ENCODE measurements around the gene SNED1.

SNED1 gene

DNA sequence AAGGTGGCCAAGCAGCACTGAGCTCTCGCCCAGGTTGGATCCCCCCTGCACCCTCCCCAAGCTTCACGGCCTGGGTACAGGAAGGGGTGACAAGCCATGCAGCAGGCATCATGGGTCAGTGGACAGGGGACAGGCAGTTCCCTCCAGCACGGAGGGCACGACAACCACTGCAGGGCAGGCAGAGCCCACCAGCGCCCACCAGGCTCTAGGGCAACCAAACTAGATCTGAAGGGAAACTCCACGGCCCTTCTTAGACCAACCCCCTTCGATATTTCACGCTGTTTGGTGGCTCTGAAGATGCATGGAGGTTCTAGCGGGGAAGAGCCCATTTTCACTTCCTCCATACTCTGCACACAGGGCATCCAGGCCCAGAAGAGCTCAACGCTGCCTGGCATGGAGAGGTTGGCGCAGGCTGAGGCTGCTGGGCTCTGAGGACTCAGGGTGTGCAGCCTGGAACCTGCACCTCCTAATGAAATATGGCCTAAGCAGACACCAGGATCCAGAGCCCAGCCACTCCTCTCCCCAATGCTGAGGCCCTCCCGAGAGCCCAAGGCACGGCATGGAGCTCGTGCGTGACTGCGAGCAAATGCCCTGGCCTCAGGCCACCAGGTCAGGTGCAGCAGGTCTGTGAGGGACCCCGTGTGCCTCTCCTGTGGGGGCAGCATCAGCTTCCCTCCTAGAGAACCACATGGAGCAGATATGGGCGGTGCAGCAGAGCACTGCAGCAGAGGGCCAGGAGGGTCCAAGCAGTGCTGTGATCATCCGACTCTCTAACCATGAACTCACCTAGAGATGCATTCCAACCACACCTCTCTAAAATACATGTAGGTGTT is 112.4 kb downstream of the SNED1 start:
- no peak for DNase-seq

- DNase-seq, result no peak
Measured at GRCh38 chr2:241111440-241111805, 113.0 kb downstream of the SNED1 start.

GRCh38 chr2:241112046-241112445 is 113.6 kb downstream of the SNED1 start:
- DNase-seq, result no peak

DNA sequence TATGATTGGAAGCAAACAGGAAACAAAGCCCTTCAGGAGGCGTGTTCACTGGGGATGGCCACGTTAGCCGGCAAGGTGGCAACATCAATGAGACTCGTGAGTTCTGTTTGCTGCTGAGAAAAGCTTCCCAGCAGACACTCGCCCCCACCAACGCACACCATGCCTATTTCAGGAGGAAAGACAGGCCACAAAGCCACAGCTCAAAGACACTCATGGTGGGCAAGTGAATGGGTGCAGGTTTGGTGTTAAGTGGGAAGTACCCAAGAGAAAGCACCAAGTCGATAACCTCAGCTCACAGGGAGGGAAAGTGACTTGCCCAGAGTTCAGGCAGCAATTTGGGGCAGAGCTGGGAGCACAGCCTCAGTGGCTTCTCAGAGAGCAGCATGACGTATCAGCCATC is 114.2 kb downstream of the SNED1 start:
- no peak for DNase-seq

DNA sequence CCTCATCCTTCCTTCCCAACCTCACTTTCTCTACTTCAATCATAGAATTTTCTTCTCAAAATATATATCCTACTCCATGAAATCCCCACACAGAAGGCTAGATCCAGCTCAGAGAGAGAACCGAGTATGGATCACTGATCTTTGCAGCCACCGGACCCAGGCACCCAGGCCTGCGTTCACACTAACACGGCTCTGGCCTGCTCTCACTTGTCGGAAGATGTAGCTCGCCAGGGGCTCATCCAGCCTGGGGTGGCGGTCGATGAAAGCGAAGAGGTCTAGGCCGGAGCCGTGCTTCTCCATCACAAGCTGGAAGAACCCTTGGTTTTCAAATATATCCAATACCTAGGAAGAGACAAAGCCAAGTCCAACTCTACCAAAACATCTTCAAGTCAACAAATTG is 116.4 kb downstream of the SNED1 start:
- DNase-seq, result no peak

GRCh38 chr2:241115361-241115760 is 116.9 kb downstream of the SNED1 start:
- DNase-seq, result no peak

DNA sequence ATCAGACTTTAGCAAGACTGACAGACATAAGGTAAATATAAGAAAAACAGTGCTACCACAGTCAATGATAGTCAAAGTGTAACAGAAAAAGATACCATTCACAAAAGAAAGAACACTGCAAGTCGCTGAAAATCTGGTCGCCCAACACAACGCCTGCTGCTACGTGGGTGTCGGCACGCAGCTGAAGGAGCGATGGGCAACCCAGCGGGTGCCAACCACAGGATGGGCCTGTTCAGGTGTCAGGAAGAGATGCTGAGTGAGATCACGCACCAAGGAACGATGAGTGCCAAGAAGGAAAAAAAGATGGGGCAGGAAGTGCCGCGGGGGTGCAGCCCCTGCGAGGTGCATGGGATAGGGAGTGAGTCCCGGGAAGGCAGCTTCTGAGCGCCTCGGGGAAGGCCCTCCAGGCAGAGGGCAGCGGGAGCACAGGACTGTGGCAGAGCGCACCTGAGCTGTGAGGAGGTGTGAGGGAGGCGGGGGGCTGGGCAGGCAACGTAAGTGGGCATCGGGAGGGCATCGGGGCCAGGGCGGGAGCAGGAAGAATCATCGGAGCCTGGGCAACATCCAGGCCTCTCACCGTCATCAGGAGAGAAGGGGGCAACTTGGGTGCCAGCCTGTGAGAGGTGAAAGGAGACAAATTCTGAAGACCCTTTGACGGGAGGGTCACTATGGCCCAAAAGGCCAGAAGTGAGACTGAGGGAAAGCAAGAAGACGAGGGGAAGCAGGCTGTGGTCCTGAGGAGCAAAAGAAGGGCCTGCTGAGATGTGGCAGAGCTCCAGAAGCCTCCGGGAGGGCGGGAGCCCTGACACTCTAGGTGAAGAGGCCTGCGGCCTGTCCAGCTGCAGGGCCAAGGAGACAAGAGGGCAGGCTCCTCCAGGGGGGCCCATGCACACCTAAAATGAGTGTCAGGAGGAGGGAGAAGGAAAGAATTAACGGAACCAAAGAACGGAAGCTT is 118.5 kb downstream of the SNED1 start:
- no peak for DNase-seq

- DNase-seq, result no peak
Measured at GRCh38 chr2:241118737-241119505, 120.5 kb downstream of the SNED1 start.

GRCh38 chr2:241120440-241120839 is 122.0 kb downstream of the SNED1 start:
- no peak for DNase-seq

- no peak for DNase-seq
Measured at GRCh38 chr2:241121008-241121407, 122.6 kb downstream of the SNED1 start.

- no peak for DNase-seq
Measured at GRCh38 chr2:241122376-241123002, 124.1 kb downstream of the SNED1 start.

DNA sequence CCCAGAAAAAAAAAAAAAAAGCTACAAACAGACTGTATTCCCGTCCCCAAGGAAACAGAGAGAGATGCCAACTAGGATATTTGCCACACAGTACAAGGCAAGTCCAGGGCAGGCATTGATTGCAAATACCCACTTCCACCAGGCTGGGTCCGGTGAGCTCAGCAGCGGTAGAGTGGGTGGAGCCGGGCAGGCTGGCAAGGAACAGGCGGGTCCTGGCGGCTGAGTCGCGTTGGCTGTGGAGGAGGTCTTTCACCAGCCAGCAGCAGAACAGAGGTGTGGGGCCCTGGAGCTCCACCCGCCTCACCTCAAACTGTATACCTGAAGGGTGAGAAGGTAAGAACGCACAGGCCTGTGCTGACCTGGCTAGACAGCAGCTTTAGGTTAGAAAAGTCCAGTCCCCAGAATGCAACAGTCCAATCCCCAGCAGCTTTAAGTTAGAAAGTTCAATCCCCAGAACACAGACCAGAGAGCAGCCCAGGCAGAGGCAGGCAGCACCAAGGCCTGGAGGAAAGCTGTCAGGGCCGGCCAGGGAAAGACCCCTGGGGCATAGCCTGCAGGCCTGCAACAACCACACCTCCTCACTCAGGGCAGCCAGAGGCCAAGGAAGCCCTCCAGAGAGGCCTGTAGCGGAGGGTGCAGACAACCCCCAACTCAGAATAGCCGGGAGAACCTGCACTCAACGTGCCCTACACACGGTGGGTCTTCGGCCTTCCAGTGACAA is 125.6 kb downstream of the SNED1 start:
- no peak for DNase-seq

GRCh38 chr2:241125626-241126025 is 127.2 kb downstream of the SNED1 start:
- no peak for DNase-seq

- no peak for DNase-seq
Measured at GRCh38 chr2:241126201-241126611, 127.8 kb downstream of the SNED1 start.

GRCh38 chr2:241126771-241127202 is 128.4 kb downstream of the SNED1 start:
- DNase-seq, result no peak

DNA sequence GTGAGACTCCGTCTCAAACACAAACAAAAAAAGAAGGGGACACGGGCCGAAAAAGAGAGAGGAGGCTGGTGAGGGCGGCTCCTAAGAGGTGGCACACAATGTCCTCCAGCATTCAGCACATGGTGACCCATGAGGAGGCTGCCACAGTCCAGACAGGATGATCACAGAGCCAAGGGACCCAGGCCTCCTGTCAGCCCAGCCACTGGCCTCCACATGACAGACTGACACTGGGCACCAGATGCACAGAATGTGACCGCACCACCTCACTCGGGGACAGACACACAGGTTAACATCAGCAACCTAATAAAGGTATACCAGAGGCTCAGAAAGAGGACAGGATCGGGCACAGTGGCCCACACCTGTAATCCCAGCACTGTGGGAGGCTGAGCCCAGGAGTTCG is 129.8 kb downstream of the SNED1 start:
- DNase-seq, result no peak

DNA sequence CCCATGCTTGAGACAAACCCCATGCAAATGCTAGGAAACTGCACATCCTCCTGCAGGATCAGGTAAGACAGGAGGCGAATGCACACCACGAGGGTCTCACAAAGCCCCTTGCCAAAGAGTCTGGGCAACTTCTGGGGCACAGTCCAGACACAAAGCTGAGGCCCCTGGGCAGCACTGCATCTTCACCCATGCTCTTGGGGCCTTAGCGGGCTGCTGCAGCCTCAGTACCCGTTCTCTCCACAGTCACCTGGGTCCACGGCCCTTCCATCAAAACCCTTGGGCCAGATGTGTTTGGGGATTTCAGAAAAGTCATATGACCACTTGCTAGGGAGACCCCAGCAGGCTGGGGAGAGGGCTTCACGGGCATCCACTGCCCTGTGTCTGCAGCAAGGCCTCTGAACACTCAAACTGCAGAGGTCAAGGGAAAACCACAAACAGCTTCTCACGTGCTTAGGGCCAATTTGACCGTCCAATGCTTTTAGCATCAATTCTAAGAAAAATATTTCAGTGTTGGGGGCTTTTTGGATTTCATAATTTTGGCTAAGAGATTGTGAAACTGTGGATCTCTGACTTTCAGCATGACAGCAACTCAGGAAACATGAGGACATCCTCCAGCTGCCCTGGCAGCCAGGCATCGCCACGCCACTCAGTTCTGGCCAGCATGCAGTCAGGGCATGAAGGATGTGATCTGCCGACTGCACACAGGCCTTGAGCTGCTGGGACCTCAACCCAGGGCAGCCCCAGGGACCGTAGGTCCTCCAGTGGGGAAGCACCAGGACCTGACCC is 130.9 kb downstream of the SNED1 start:
- no peak for DNase-seq

- DNase-seq, result no peak
Measured at GRCh38 chr2:241130316-241130715, 131.9 kb downstream of the SNED1 start.

GRCh38 chr2:241131531-241131930 is 133.1 kb downstream of the SNED1 start:
- DNase-seq, result no peak

DNA sequence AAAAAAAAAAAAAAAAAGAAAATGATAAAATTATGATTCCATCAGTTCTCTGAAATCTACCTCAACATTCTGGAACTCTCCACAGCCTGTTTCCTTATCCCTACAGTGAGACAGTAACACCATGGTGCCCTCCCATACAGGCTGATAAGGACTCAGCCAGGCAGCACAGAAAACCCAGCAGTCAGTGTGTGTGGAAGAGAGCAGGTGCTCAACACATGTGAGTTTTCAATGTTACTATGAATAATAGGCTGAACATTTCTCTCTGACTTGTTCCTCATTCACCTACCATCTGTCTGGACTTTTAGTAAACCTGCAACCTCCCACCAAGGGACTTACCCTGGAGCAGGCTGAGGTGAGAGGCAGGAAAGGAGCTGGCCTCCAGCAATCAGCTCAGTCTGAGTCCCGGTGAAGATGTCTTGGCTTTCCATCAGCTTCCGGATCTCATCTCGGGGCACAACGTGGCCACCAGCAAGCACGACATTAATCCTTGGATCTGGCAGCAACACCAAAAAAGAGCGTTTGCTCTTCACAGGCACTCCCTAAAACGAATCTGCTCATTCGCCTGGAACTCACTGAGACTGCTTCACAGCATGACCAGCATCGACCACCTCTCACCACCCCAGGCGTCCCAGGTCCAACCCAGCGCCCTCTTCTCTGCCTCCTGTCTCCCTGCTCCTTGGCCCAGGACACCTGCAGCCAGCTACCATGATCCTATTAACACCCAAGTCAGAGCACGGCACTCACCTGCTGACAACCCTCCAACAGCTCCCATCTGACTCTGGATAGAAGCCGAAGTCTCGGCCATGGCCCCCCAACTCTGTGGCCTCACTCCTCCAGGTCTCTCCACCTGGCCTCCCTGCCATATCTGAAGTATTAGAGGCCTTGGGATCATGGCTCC is 134.4 kb downstream of the SNED1 start:
- no peak for DNase-seq

Measured in cerebellar nuclear complex (tissue), 1 donor.